GM19240 (cell line): ENCODE results near the gene KHNYN.
"Not testable (repeated sequence)": the region's sequence is repeated elsewhere in the genome, so short reads cannot be mapped to it uniquely, and the experiment has no call there.

Source experiments
- DNase-seq: peaks from one replicate; pipeline ENCODE4 v3.0.0; 2011; ENCODE audit warnings: low spot score; ENCODE audit not compliant: insufficient read length

Gene KHNYN

GRCh38 chr14:24465805-24466204 is 36.1 kb downstream of the KHNYN start:
- no peak for DNase-seq

- not testable (repeated sequence) for DNase-seq
These were observed 40.7 kb downstream of the KHNYN start for GRCh38 chr14:24470450-24470849.

- no peak for DNase-seq
These were observed 43.5 kb downstream of the KHNYN start for GRCh38 chr14:24473211-24473610.

- DNase-seq: no peak
These were observed 45.5 kb downstream of the KHNYN start for GRCh38 chr14:24475261-24475660.

GRCh38 chr14:24479999-24480398 is 50.2 kb downstream of the KHNYN start:
- not testable (repeated sequence) for DNase-seq

GRCh38 chr14:24481622-24482324 is 52.0 kb downstream of the KHNYN start:
- DNase-seq: peak; percentile 58

GRCh38 chr14:24482699-24483303 is 53.0 kb downstream of the KHNYN start:
- not testable (repeated sequence) for DNase-seq

GRCh38 chr14:24483604-24484252 is 54.0 kb downstream of the KHNYN start:
- DNase-seq: no peak
